IMR-90 (cell line): Measurements from ENCODE around the gene LRP6.

ENCODE experiments used
- FOS ChIP-seq: fragments of 150-350 bp; IDR thresholded peaks from 2 replicates; pipeline ENCODE4 v1.6.1; 2016; ENCODE audit warnings: low read depth, low read length
- MAZ ChIP-seq: IDR thresholded peaks from 2 replicates; pipeline ENCODE4 v1.6.1; 2012; ENCODE audit warnings: low read depth, mild to moderate bottlenecking, low read length, improper control_type of control experiment, moderate library complexity, borderline replicate concordance
- POLR2A ChIP-seq: IDR thresholded peaks from 2 replicates; pipeline ENCODE4 v1.6.1; 2012; ENCODE audit warnings: mild to moderate bottlenecking, low read depth, low read length
- RFX5 ChIP-seq: IDR thresholded peaks from 2 replicates; pipeline ENCODE4 v1.8.0; 2012; ENCODE audit warnings: low read depth, mild to moderate bottlenecking, low read length, moderate library complexity
- TF ChIP-seq, protein P1 (sequence below): conservative IDR thresholded peaks from 2 replicates; pipeline ENCODE4 v1.5.1; 2012; ENCODE audit warnings: mild to moderate bottlenecking, low read depth, low read length, improper control_type of control experiment

DNA sequence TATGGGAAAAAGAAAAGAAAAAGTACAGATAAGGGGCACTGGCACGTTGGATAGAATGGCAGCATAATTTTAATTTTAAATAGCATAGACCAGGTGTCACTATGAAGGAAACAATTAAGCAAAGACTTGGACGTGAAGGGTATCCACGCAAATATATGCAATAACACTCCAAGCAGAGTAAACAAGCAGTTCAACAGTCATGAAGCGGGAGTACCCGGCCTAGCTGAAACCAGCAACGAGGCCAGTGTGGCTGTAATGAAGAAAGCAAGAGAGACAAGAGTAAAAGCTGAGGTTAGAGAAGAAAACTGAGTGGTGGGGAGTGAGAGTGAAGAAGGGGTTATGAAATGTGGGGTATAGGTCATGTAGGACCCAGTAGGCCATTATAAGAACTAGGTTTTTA, 110.7 kb downstream of the LRP6 start:
- TF ChIP-seq, protein P1, sequence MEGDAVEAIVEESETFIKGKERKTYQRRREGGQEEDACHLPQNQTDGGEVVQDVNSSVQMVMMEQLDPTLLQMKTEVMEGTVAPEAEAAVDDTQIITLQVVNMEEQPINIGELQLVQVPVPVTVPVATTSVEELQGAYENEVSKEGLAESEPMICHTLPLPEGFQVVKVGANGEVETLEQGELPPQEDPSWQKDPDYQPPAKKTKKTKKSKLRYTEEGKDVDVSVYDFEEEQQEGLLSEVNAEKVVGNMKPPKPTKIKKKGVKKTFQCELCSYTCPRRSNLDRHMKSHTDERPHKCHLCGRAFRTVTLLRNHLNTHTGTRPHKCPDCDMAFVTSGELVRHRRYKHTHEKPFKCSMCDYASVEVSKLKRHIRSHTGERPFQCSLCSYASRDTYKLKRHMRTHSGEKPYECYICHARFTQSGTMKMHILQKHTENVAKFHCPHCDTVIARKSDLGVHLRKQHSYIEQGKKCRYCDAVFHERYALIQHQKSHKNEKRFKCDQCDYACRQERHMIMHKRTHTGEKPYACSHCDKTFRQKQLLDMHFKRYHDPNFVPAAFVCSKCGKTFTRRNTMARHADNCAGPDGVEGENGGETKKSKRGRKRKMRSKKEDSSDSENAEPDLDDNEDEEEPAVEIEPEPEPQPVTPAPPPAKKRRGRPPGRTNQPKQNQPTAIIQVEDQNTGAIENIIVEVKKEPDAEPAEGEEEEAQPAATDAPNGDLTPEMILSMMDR, result no peak
- TF ChIP-seq POLR2A (no peak), MAZ (no peak), RFX5 (no peak), FOS (no peak)
